PFSK-1 (cell line): ENCODE results near the gene NCAM2.

Experiments
- POLR2AphosphoS5 ChIP-seq: IDR thresholded peaks from 2 replicates; pipeline ENCODE4 v1.6.1; 2012; ENCODE audit warnings: low read depth, mild to moderate bottlenecking, control low read depth, low read length, moderate library complexity
- TAF1 ChIP-seq: IDR thresholded peaks from 2 replicates; pipeline ENCODE4 v1.6.1; 2012; ENCODE audit warnings: low read length, control low read depth, borderline replicate concordance; ENCODE audit not compliant: insufficient read depth

DNA sequence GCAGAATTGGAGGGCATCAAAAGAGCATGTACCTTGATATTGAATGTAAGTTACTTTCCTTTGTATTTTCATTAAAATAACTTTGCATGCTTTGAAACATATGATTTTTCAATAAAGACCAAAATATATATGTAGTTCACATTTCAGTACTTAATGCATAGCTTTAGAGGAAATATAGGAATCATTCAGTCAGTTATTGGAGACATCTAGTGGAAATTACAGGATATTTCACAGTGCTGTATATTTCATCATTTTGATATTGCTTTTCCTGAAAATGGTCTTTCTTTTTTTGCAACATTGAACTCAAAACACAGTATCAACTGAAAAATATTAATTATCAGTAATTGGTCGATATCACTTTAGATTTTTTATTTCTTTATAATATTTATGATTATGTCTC, 375.8 kb downstream of the NCAM2 start:
- TF ChIP-seq POLR2AphosphoS5 = no peak
- no peak for TF ChIP-seq TAF1
